Activated naive CD4-positive, alpha-beta T cell treated with anti-CD3 and anti-CD28 coated beads, Interleukin-2, amount 50 U/mL, for 24 hours (primary cell): ENCODE data around the gene DSTN.

Source experiments
- H3K27ac Mint-ChIP-seq: one replicate; pipeline ENCODE4 v1.8.0; 2021; ENCODE audit warnings: mild to moderate bottlenecking, mixed read lengths
- H3K27me3 Mint-ChIP-seq: one replicate; pipeline ENCODE4 v1.8.0; 2021; ENCODE audit warnings: mixed read lengths
- H3K36me3 Mint-ChIP-seq: one replicate; pipeline ENCODE4 v1.8.0; 2021; ENCODE audit warnings: mixed read lengths
- H3K4me1 Mint-ChIP-seq: one replicate; pipeline ENCODE4 v1.8.0; 2021; ENCODE audit warnings: mixed read lengths
- H3K4me3 Mint-ChIP-seq: one replicate; pipeline ENCODE4 v1.8.0; 2021; ENCODE audit warnings: mild to moderate bottlenecking, mixed read lengths
- H3K9me3 Mint-ChIP-seq: one replicate; pipeline ENCODE4 v1.8.0; 2021; ENCODE audit warnings: mixed read lengths

The DSTN gene

DNA sequence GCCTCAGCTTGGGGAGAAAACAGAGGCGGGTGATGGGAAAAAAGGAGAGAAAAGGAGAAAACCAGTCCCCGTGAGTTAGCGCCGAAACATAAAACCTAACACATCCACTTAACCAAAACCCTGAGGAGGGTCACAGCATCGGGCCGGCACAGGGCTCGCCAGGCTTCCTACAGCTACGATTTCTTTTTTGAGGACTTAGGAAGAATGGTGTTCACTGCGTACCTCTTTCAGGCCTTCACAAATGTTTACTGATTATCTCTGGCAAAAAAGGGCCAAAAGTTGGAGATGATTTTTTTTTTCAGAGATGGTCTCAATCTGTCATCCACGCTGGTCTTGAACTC lies 48.8 kb downstream of the DSTN start:
- Mint-ChIP-seq H3K4me1 (no peaks in the 10 kb centered on the region), H3K36me3 (no peaks in the 10 kb centered on the region), H3K9me3 (no peaks in the 10 kb centered on the region), H3K4me3 (no peak overlapping the region), H3K27me3 (no peaks in the 10 kb centered on the region), H3K27ac (no peak overlapping the region)

DNA sequence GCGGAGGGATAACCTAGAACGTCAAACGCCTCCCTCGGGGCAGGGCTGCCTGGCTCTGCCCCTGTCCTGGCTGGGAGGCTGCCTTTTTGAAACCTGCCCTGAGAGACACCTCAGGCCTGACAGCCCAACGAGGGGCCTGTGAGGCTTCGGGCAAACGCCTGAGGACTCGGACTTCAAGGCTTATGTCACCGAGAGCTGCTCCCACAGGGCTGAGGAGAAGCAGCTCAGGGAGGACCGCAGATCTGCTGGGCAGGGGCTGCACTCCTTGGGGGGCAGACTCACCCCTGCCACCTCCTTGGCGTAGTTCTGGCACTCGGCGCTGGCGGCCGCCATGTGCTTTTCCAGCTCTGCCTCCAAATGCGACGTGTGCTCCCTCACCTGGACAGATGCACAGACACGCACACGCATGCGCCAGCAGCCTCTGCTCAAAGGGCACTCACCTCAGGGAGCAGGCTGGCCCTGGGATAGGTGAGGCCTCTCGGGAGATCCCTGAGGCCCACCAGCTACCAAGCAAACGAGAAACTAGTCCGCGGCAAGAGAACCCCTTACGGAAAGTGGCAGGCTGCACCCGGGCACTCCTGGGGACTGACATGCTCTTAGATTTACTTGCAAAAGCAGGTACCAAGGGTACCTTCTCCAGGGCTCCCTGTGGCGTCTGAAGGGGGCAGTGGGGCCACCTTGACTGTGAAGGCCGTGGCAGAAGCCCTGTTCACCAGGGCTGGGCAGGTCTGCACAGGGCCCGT lies 49.6 kb downstream of the DSTN start:
- H3K4me1 Mint-ChIP-seq, result no peaks in the 10 kb centered on the region
- no peaks in the 10 kb centered on the region for H3K27me3 Mint-ChIP-seq
- H3K36me3 Mint-ChIP-seq, result no peaks in the 10 kb centered on the region
- no peaks in the 10 kb centered on the region for H3K9me3 Mint-ChIP-seq
- no peak overlapping the region for H3K4me3 Mint-ChIP-seq
- no peak overlapping the region for H3K27ac Mint-ChIP-seq

- Mint-ChIP-seq H3K27ac (no peak overlapping the region), H3K27me3 (no peaks in the 10 kb centered on the region), H3K4me3 (no peak overlapping the region), H3K4me1 (no peaks in the 10 kb centered on the region), H3K36me3 (no peaks in the 10 kb centered on the region), H3K9me3 (no peaks in the 10 kb centered on the region)
Observed at GRCh38 chr20:17620371-17621228, 50.7 kb downstream of the DSTN start.

- Mint-ChIP-seq H3K4me3 (no peak overlapping the region), H3K4me1 (no peaks in the 10 kb centered on the region), H3K27me3 (no peaks in the 10 kb centered on the region), H3K27ac (no peak overlapping the region), H3K9me3 (no peaks in the 10 kb centered on the region), H3K36me3 (peaks cover 3% of the 10 kb centered on the region)
Observed at GRCh38 chr20:17621229-17621968, 51.5 kb downstream of the DSTN start.

DNA sequence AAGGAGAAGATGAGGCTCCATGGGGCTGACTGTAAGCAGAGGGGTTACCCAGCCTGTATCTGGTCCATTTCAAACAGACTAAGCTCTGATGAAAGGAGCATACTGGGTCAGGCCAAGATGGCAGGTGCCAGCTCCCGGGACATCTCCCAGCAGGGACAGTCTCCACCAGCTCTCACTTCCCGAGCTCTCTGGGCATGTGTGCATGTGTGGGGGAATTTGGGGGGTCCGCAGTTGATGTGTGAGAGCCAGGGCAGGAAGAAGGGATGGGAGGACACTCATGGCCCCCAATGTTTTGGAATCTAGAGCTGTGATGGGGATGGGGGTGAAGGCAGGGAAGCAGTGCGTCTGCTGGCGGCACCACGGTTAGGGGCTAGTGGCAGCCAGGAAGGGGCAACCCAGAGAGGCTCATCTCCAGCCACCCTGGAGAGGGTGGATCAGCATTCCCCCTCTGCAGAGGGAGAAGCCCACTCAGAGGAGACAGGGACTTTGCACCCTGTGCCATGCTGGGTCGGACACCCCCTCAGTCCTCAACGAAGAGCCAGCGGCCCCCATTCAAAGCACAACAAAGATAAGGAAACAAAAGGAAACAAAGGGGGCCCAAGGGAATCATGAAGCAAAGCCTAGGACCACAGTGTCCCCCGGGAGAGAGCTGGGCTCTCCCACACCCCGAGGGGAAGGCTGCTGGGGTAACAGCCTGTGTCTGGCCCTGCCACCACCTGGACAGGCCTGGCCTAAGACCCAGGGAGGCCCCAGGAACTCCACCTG lies 52.4 kb downstream of the DSTN start:
- H3K9me3 Mint-ChIP-seq, result no peaks in the 10 kb centered on the region
- H3K27ac Mint-ChIP-seq, result no peak overlapping the region
- peaks cover 3% of the 10 kb centered on the region for H3K36me3 Mint-ChIP-seq
- H3K4me1 Mint-ChIP-seq, result no peaks in the 10 kb centered on the region
- H3K4me3 Mint-ChIP-seq, result no peak overlapping the region
- no peaks in the 10 kb centered on the region for H3K27me3 Mint-ChIP-seq

GRCh38 chr20:17622851-17623508 lies 53.1 kb downstream of the DSTN start:
- Mint-ChIP-seq H3K9me3 (no peaks in the 10 kb centered on the region), H3K36me3 (peaks cover 3% of the 10 kb centered on the region), H3K27me3 (no peaks in the 10 kb centered on the region), H3K4me3 (no peak overlapping the region), H3K4me1 (no peaks in the 10 kb centered on the region), H3K27ac (no peak overlapping the region)

DNA sequence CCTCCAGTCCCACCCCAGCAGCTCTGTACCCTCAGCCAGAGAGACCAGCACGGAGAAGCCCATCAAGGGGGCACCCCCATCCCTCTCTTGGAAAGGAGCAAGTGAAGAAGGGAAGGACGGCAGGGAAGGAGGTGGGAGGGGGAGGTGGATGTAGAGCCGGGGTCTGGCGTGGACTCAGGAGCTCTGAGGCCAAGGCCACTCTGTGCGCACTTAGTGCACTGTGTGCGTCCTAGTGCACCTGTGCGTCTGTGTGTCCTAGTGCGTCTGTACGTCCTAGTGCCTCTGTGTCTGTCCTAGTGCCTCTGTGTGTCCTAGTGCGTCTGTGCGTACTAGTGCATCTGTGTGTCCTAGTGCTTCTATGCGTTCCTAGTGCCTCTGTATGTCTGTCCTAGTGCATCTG lies 54.2 kb downstream of the DSTN start:
- H3K9me3 Mint-ChIP-seq, result no peaks in the 10 kb centered on the region
- no peaks in the 10 kb centered on the region for H3K4me1 Mint-ChIP-seq
- H3K36me3 Mint-ChIP-seq, result peaks cover 4% of the 10 kb centered on the region
- H3K4me3 Mint-ChIP-seq, result no peak overlapping the region
- H3K27ac Mint-ChIP-seq, result no peak overlapping the region
- no peaks in the 10 kb centered on the region for H3K27me3 Mint-ChIP-seq

DNA sequence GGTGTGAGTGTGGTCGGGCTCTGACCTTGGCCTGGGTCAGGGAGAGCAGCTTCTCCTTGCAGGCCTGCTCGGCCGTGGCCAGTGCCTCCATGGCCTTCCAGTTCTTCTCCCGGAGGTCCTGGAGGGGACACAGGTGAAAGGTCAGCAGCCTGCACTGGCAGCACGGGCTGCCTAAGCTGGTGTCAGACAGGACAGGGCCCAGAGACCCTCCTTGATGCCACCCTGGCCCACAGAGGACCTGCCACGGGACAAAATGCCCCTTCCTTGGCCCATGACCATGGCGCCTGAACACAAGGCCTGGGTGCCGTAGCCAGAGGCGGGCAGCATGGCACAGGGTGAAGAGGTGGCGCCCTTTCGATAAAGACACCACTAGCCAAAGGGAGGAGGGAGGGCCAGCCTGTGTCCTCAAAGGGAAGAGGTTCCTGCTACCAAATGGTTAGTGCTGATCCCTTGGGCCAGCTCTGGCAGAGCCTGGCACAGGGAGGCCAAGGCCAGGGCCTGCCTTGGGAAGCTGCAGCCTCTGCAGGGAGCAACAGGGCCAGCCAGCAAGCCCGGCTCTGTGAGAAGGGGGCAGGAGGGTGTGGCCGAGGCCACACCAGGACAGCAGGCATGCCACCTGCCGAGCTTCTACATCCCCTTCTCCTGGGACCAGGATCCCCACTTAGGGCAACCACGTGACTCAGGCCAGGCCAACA lies 54.8 kb downstream of the DSTN start:
- Mint-ChIP-seq H3K27ac (no peak overlapping the region), H3K9me3 (no peaks in the 10 kb centered on the region), H3K36me3 (peaks cover 4% of the 10 kb centered on the region), H3K4me3 (no peak overlapping the region), H3K4me1 (no peaks in the 10 kb centered on the region), H3K27me3 (no peaks in the 10 kb centered on the region)

- H3K27me3 Mint-ChIP-seq, result no peaks in the 10 kb centered on the region
- no peaks in the 10 kb centered on the region for H3K4me1 Mint-ChIP-seq
- H3K36me3 Mint-ChIP-seq, result peaks cover 4% of the 10 kb centered on the region
- no peak overlapping the region for H3K27ac Mint-ChIP-seq
- no peaks in the 10 kb centered on the region for H3K9me3 Mint-ChIP-seq
- no peak overlapping the region for H3K4me3 Mint-ChIP-seq
Observed at GRCh38 chr20:17625246-17626051, 55.6 kb downstream of the DSTN start.

- peaks cover 4% of the 10 kb centered on the region for H3K36me3 Mint-ChIP-seq
Observed at GRCh38 chr20:17626217-17627007, 56.5 kb downstream of the DSTN start.

DNA sequence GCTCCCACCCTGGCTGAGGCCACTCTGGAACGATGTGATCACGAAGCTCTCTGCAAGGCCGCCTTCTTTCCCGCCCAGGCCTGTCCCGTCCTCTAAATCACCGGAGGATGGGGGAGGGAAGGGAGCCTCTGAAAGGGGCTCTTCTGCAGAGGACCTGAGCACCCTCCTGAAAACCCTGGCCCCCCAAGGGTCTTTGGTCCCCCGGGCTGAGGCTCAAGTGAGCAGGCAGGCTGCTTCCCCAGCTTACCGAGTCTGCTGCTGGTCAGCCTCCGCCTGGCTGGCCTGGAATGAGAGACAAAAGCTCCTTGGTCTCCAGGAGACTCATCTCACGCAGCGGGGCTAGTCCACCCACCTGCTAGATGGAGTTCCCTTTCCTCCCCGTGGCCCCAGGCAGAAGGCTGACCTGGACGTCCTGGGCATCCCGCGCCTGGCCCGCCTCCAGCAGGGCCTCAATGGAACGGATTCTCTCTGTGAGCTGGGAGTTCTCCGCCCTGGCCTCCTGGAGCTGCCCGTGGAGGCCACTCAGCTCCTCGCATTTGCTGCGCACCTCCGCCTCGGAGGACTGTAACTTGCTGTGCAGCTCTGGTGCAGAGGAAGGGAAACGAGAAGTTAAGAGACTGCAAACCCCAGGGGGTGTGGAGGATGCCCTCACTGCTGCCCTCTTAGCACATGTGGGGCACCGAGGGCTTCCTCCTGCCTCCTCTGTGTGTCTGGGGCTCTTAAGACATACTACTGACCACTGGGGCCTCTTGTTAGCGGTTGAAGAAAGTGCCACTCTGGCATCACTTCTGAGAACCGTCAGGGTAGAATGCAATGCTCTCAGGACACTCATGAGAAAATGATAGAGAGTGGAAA lies 57.5 kb downstream of the DSTN start:
- Mint-ChIP-seq H3K27ac (no peak overlapping the region), H3K4me1 (no peaks in the 10 kb centered on the region), H3K27me3 (no peaks in the 10 kb centered on the region), H3K4me3 (no peak overlapping the region), H3K36me3 (peaks cover 7% of the 10 kb centered on the region), H3K9me3 (no peaks in the 10 kb centered on the region)

More at GRCh38 chr20:17626217-17627007, 56.5 kb downstream of the DSTN start:
- Mint-ChIP-seq H3K27ac (no peak overlapping the region), H3K4me1 (no peaks in the 10 kb centered on the region), H3K4me3 (no peak overlapping the region), H3K9me3 (no peaks in the 10 kb centered on the region), H3K27me3 (no peaks in the 10 kb centered on the region)

DNA sequence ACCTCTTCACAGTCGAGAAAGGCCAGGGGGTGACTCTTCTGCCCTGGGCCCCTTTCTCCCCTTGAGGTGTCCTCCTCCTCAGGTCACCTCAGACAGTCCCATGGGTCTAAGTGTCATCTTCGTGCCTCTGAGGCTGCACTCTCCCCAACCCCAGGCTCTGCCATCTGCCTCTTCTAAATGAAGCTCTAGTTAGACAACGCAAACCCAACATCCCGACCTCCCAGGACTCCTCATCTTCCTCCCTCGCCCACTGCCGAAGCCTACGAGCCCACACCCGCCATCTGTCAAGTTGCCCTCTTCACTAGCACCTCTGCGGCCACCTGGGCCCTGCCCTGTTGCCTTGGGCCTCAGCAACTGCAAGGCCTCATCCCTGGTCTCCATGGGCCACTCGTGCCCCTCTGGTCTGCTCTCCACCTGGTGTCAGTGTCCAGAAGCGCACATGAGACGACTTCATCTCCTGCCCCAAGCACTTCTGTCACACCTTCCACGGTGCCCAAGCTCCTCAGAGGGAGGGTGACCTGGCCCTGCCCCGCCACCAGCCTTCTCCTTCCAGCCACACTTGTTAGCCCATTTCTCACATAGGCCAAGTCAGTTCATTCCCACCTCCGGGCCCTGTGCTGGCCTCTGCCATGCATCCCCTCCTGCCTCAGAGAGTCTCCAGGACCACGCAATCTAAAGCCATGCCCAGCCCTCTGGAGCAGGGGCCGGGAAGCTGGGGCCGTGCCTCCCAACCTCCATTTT lies 58.4 kb downstream of the DSTN start:
- no peaks in the 10 kb centered on the region for H3K27me3 Mint-ChIP-seq
- H3K27ac Mint-ChIP-seq, result no peak overlapping the region
- H3K4me3 Mint-ChIP-seq, result no peak overlapping the region
- H3K4me1 Mint-ChIP-seq, result no peaks in the 10 kb centered on the region
- H3K9me3 Mint-ChIP-seq, result no peaks in the 10 kb centered on the region
- peaks cover 8% of the 10 kb centered on the region for H3K36me3 Mint-ChIP-seq
